ENCODE measurements around the gene GATAD2A. TPM values are rescaled to one million over a fixed set of nuclear protein-coding genes. Genes with fewer than 3 reads are reported as not detected.
A peak's percentile ranks its signal among the peaks of the same experiment; 100 is the strongest.

Gene GATAD2A
- total and polyA plus RNA-seq, 2 of the 13 experiments (the other 11 are each of a cell fraction or from before 2014, with no cell fraction given) = 16.8 to 28.6 TPM

GRCh38 chr19:19417628-19418245 lies 12.3 kb downstream of the GATAD2A start:
- no peaks in the 10 kb centered on the region for H3K27me3 ChIP-seq (ENCODE audit: control insufficient read depth in 1 of 2, insufficient read depth in 2 of 2, low read length in 2 of 2)
- no peak overlapping the region for H3K4me2 ChIP-seq (ENCODE audit: low read depth, low read length)
- H3K79me2 ChIP-seq (ENCODE audit: insufficient read depth, low read length) = peaks cover 86% of the 10 kb centered on the region
- H3K4me3 ChIP-seq (replicated peaks in 1 of 3; ENCODE audit: insufficient read depth in 1 of 3, low read depth in 2 of 3, low read length in 3 of 3) = no peak overlapping the region
- no peak overlapping the region for H2AFZ ChIP-seq (ENCODE audit: low read length)
- H3K27ac ChIP-seq (ENCODE audit: extremely low read length, insufficient read depth, low read length) = no peak overlapping the region
- peaks cover 17% of the 10 kb centered on the region; the same call in 1 of the 2 replicates for H4K20me1 ChIP-seq (ENCODE audit: insufficient read depth, low read length)
- H3K9me3 ChIP-seq (ENCODE audit: low read length) = no peaks in the 10 kb centered on the region
- H3K36me3 ChIP-seq (replicated peaks in 1 of 2; ENCODE audit: control insufficient read depth in 1 of 2, insufficient read depth in 2 of 2, low read length in 2 of 2) = peaks cover 2 to 4% of the 10 kb centered on the region in 2 experiments; a peak in 1 of 5 replicates
- 93% methylated on average over 10 of the region's 10 CpGs for WGBS (ENCODE audit: low lambda C conversion rate)
- no TSS peak for BruUV-seq (replicated peaks)
- POLR2A ChIA-PET = no interaction called here
- intact Hi-C loops (cut with micrococcal nuclease; ENCODE audit: unreplicated experiment) (no loop called here), in situ Hi-C loops (cut with HindIII; ENCODE audit: extremely low pct_ligation_motif_present, low pct_unique_long_range_greater_than_20kb) (no loop called here)
- no peak for FAIRE-seq
- ATAC-seq = no peak
- TF ChIP-seq NFE2L1 (CRISPR knock-in tag; IDR thresholded peaks at IDR 0.05; ENCODE audit: borderline replicate concordance) (no peak), ZNF703 (CRISPR knock-in tag; IDR thresholded peaks at IDR 0.05; ENCODE audit: borderline replicate concordance) (no peak), TFDP1 (CRISPR knock-in tag; IDR thresholded peaks at IDR 0.05; ENCODE audit: borderline replicate concordance) (no peak), CHD2 (IDR thresholded peaks at IDR 0.05; ENCODE audit: low read depth, low read length) (no peak), ARID3A (IDR thresholded peaks at IDR 0.05; ENCODE audit: low read depth, low read length) (no peak), ZNF709 (CRISPR knock-in tag; IDR thresholded peaks at IDR 0.05) (no peak), NR3C1 (CRISPR knock-in tag; IDR thresholded peaks at IDR 0.05) (no peak), TERF1 (CRISPR knock-in tag; IDR thresholded peaks at IDR 0.05) (no peak), RBM22 (optimal IDR thresholded peaks at IDR 0.05; ENCODE audit: low read length) (peak; percentile 46)
- CTCF ChIA-PET (ENCODE audit: low intra/inter-chr PET ratio, low total read pairs) = no interaction called here
- H3K4me1 ChIP-seq (ENCODE audit: insufficient read depth, low read length) = no peaks in the 10 kb centered on the region
- no peak overlapping the region for H3K9ac ChIP-seq (ENCODE audit: insufficient read depth, low read depth, low read length)
- DNase-seq (ENCODE audit: low spot score) = no peak
